ENCODE results near the gene CFAP221. TPM values are rescaled to one million over a fixed set of nuclear protein-coding genes. Genes with fewer than 3 reads are reported as not detected.

CFAP221 gene
- polyA plus RNA-seq, 1 donor (not counting 4 experiments of a cell fraction or from before 2014, with no cell fraction given): not detected

- DNase-seq (ENCODE audit: low read depth, low spot score) (no peak), FAIRE-seq (no peak)
- H3K9me3 ChIP-seq (ENCODE audit: control insufficient read depth, low read depth, low read length): no peaks in the 10 kb centered on the region
- TF ChIP-seq CTCF (optimal IDR thresholded peaks at IDR 0.05 in 1 of 3, IDR thresholded peaks at IDR 0.05 in 1 of 3, conservative IDR thresholded peaks at IDR 0.05 in 1 of 3; ENCODE audit: extremely low read depth in 1 of 3, insufficient read depth in 2 of 3, low read length in 3 of 3) (no peak), EZH2 (IDR thresholded peaks at IDR 0.05; ENCODE audit: low read length) (no peak)
- no peak overlapping the region for H3K4me2 ChIP-seq (ENCODE audit: control insufficient read depth, extremely low read depth, insufficient read depth, low read depth, low read length)
- no peak overlapping the region for H3K4me3 ChIP-seq (ENCODE audit: control insufficient read depth in 2 of 3, extremely low read depth in 1 of 3, insufficient read depth in 2 of 3, low read depth in 1 of 3, low read length in 3 of 3)
- H3K9me1 ChIP-seq (ENCODE audit: control insufficient read depth, extremely low read depth, insufficient read depth, low read length): no peaks in the 10 kb centered on the region
- no peak overlapping the region for H3K27ac ChIP-seq (ENCODE audit: control insufficient read depth, insufficient read depth, low read length)
- no peaks in the 10 kb centered on the region for H4K20me1 ChIP-seq (ENCODE audit: control insufficient read depth, extremely low read depth, insufficient read depth, low read length)
- peaks cover 3% of the 10 kb centered on the region for H3K4me1 ChIP-seq (ENCODE audit: control insufficient read depth, extremely low read depth, insufficient read depth, low read length)
- dilution Hi-C loops (cut with MboI; ENCODE audit: extremely low pct_ligation_motif_present, low sequenced_read_pairs): no loop called here
- H3K9ac ChIP-seq (ENCODE audit: control insufficient read depth, extremely low read depth, insufficient read depth, low read length): no peak overlapping the region
- no peaks in the 10 kb centered on the region for H3K36me3 ChIP-seq (ENCODE audit: control insufficient read depth in 2 of 2, extremely low read depth in 1 of 2, insufficient read depth in 2 of 2, low read length in 2 of 2)
- no peak overlapping the region for H2AFZ ChIP-seq (ENCODE audit: control insufficient read depth, low read length)
- no peaks in the 10 kb centered on the region for H3K27me3 ChIP-seq (ENCODE audit: control insufficient read depth, extremely low read depth, insufficient read depth, low read length)
- no peaks in the 10 kb centered on the region for H3K79me2 ChIP-seq (ENCODE audit: control insufficient read depth, insufficient read depth, low read length)
Measured at GRCh38 chr2:119698246-119698645, 154.0 kb downstream of the CFAP221 start.

GRCh38 chr2:119699016-119699606 is 154.9 kb downstream of the CFAP221 start:
- Histone ChIP-seq H3K9ac (ENCODE audit: control insufficient read depth, extremely low read depth, insufficient read depth, low read length) (no peak overlapping the region), H2AFZ (ENCODE audit: control insufficient read depth, low read length) (no peak overlapping the region), H3K36me3 (ENCODE audit: control insufficient read depth in 2 of 2, extremely low read depth in 1 of 2, insufficient read depth in 2 of 2, low read length in 2 of 2) (no peaks in the 10 kb centered on the region), H3K4me1 (ENCODE audit: control insufficient read depth, extremely low read depth, insufficient read depth, low read length) (peaks cover 3% of the 10 kb centered on the region), H4K20me1 (ENCODE audit: control insufficient read depth, extremely low read depth, insufficient read depth, low read length) (no peaks in the 10 kb centered on the region), H3K27me3 (ENCODE audit: control insufficient read depth, extremely low read depth, insufficient read depth, low read length) (no peaks in the 10 kb centered on the region), H3K9me1 (ENCODE audit: control insufficient read depth, extremely low read depth, insufficient read depth, low read length) (no peaks in the 10 kb centered on the region), H3K27ac (ENCODE audit: control insufficient read depth, insufficient read depth, low read length) (no peak overlapping the region), H3K79me2 (ENCODE audit: control insufficient read depth, insufficient read depth, low read length) (no peaks in the 10 kb centered on the region), H3K4me2 (ENCODE audit: control insufficient read depth, extremely low read depth, insufficient read depth, low read depth, low read length) (no peak overlapping the region), H3K9me3 (ENCODE audit: control insufficient read depth, low read depth, low read length) (no peaks in the 10 kb centered on the region), H3K4me3 (ENCODE audit: control insufficient read depth in 2 of 3, extremely low read depth in 1 of 3, insufficient read depth in 2 of 3, low read depth in 1 of 3, low read length in 3 of 3) (no peak overlapping the region)
- DNase-seq (ENCODE audit: low read depth, low spot score) (no peak), FAIRE-seq (no peak)
- no peak for TF ChIP-seq EZH2 (IDR thresholded peaks at IDR 0.05; ENCODE audit: low read length)
- no peak for TF ChIP-seq CTCF (optimal IDR thresholded peaks at IDR 0.05 in 1 of 3, IDR thresholded peaks at IDR 0.05 in 1 of 3, conservative IDR thresholded peaks at IDR 0.05 in 1 of 3; ENCODE audit: extremely low read depth in 1 of 3, insufficient read depth in 2 of 3, low read length in 3 of 3)
- dilution Hi-C loops (cut with MboI; ENCODE audit: extremely low pct_ligation_motif_present, low sequenced_read_pairs): no loop called here

All from keratinocyte (primary cell).